HG03521 (cell line): ENCODE data around the gene BPIFB1.

Source experiments
- ATAC-seq: cut with Tn5 transposase; IDR thresholded peaks from one replicate; pipeline ENCODE4 v1.9.1; 2021; ENCODE audit warnings: mild to moderate bottlenecking, moderate library complexity; ENCODE audit not compliant: unreplicated experiment

BPIFB1 gene

GRCh38 chr20:33320006-33320405 lies 37.0 kb downstream of the BPIFB1 start:
- no peak for ATAC-seq

GRCh38 chr20:33322456-33322855 lies 39.4 kb downstream of the BPIFB1 start:
- ATAC-seq: no peak

GRCh38 chr20:33323236-33323635 lies 40.2 kb downstream of the BPIFB1 start:
- ATAC-seq: no peak

GRCh38 chr20:33325350-33325749 lies 42.3 kb downstream of the BPIFB1 start:
- no peak for ATAC-seq

- ATAC-seq: no peak
These were observed 45.4 kb downstream of the BPIFB1 start for GRCh38 chr20:33328157-33329137.

- no peak for ATAC-seq
These were observed 50.0 kb downstream of the BPIFB1 start for GRCh38 chr20:33332905-33333456.

- ATAC-seq: no peak
These were observed 50.6 kb downstream of the BPIFB1 start for GRCh38 chr20:33333616-33334015.

- no peak for ATAC-seq
These were observed 51.1 kb downstream of the BPIFB1 start for GRCh38 chr20:33334111-33334510.

GRCh38 chr20:33336375-33336774 lies 53.4 kb downstream of the BPIFB1 start:
- ATAC-seq: no peak

GRCh38 chr20:33337119-33337518 lies 54.1 kb downstream of the BPIFB1 start:
- no peak for ATAC-seq

GRCh38 chr20:33337531-33338165 lies 54.6 kb downstream of the BPIFB1 start:
- ATAC-seq: no peak

- ATAC-seq: no peak
These were observed 55.6 kb downstream of the BPIFB1 start for GRCh38 chr20:33338467-33339258.

- ATAC-seq: no peak
These were observed 56.6 kb downstream of the BPIFB1 start for GRCh38 chr20:33339515-33340058.

- no peak for ATAC-seq
These were observed 60.5 kb downstream of the BPIFB1 start for GRCh38 chr20:33343521-33343920.

GRCh38 chr20:33345342-33345741 lies 62.3 kb downstream of the BPIFB1 start:
- no peak for ATAC-seq

- ATAC-seq: no peak
These were observed 65.3 kb downstream of the BPIFB1 start for GRCh38 chr20:33348136-33348937.

- ATAC-seq: no peak
These were observed 66.5 kb downstream of the BPIFB1 start for GRCh38 chr20:33349493-33349892.

- no peak for ATAC-seq
These were observed 68.7 kb downstream of the BPIFB1 start for GRCh38 chr20:33351696-33352095.

GRCh38 chr20:33352258-33353012 lies 69.4 kb downstream of the BPIFB1 start:
- ATAC-seq: no peak
